Neutrophil (primary cell): ENCODE measurements around the gene VRK1.

Source experiments
- H3K27ac ChIP-seq: fragments of 200-600 bp; sonication (generic); 2 replicates; pipeline ENCODE4 v1.5.1; 2016; ENCODE audit warnings: mild to moderate bottlenecking, moderate library complexity
- H3K27me3 ChIP-seq: fragments of 200-600 bp; sonication (generic); 2 replicates; pipeline ENCODE4 v1.6.0; 2016; ENCODE audit warnings: mild to moderate bottlenecking
- H3K36me3 ChIP-seq: fragments of 200-600 bp; sonication (generic); 2 replicates; pipeline ENCODE4 v1.5.1; 2017
- H3K4me1 ChIP-seq, 2 experiments: fragments of 200-600 bp in 1 of 2; sonication (generic) in 1 of 2; 1 replicate in 1 of 2; 2 replicates in 1 of 2; pipeline versions ENCODE4 v1.5.1 to v1.6.1; 2013 to 2016; ENCODE audit warnings: low read depth in 1 of 2, low read length in 1 of 2, mild to moderate bottlenecking in 1 of 2, moderate library complexity in 1 of 2; ENCODE audit not compliant: control insufficient read depth in 1 of 2, insufficient read depth in 1 of 2
- H3K4me3 ChIP-seq, 2 experiments: fragments of 200-600 bp in 1 of 2; sonication (generic) in 1 of 2; 1 replicate in 1 of 2; 2 replicates in 1 of 2; pipeline ENCODE4 v1.5.1; 2013 to 2016; ENCODE audit warnings: low read depth in 1 of 2, low read length in 1 of 2, mild to moderate bottlenecking in 1 of 2, moderate library complexity in 1 of 2
- H3K9me3 ChIP-seq: fragments of 200-600 bp; sonication (generic); 2 replicates; pipeline ENCODE4 v1.5.1; 2016
- TF ChIP-seq, protein P1 (sequence below): fragments of 200-600 bp; sonication (generic); IDR thresholded peaks from 2 replicates; pipeline ENCODE4 v1.5.1; 2016; ENCODE audit warnings: antibody characterized with exemption

VRK1 gene

DNA sequence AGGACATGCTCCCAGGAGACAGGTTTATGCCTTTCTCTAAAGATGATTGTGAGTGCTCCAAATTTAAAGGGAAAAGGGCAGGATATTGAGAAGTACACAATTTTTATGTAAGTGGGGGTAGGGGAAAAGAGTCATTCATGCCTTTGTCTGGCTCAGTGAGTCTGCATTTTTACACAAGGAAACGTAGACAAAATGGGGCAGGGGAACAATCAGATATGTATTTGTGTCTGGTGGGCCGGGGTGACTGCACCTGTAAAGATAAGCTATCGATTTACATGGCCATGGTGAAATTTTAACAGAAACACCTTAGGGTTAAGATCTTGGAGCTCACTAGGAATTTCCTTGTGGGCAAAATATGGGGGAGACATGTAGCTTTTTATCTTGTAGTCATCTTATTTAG lies 123.6 kb downstream of the VRK1 start:
- H3K9me3 ChIP-seq, result no peaks in the 10 kb centered on the region
- TF ChIP-seq, protein P1, sequence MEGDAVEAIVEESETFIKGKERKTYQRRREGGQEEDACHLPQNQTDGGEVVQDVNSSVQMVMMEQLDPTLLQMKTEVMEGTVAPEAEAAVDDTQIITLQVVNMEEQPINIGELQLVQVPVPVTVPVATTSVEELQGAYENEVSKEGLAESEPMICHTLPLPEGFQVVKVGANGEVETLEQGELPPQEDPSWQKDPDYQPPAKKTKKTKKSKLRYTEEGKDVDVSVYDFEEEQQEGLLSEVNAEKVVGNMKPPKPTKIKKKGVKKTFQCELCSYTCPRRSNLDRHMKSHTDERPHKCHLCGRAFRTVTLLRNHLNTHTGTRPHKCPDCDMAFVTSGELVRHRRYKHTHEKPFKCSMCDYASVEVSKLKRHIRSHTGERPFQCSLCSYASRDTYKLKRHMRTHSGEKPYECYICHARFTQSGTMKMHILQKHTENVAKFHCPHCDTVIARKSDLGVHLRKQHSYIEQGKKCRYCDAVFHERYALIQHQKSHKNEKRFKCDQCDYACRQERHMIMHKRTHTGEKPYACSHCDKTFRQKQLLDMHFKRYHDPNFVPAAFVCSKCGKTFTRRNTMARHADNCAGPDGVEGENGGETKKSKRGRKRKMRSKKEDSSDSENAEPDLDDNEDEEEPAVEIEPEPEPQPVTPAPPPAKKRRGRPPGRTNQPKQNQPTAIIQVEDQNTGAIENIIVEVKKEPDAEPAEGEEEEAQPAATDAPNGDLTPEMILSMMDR, result no peak
- H3K4me3 ChIP-seq, result no peak overlapping the region
- H3K4me1 ChIP-seq, result peaks cover 19 to 23% of the 10 kb centered on the region in 2 experiments
- no peaks in the 10 kb centered on the region for H3K36me3 ChIP-seq
- H3K27me3 ChIP-seq, result no peaks in the 10 kb centered on the region
- peak overlapping the region; percentile 77 for H3K27ac ChIP-seq

DNA sequence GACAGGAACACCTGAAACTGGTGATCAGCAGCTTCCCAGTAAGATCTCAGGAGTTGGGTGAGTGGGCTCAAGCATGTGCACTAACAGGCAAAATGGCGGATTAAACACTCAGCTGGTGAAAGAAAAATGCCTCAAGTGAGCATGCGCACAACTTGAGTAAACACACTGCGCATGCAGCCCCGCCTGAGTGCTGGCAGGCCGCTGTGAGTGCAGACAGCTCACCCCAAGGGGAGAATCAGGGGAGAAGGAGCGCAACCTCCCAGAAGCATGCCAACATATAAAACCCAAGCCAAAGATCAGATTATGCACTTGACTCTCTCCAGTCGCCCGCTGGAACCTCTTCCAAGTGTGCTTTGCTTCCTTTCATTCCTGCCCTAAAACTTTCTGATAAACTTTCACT lies 125.8 kb downstream of the VRK1 start:
- Histone ChIP-seq H3K27ac (no peak overlapping the region), H3K9me3 (no peaks in the 10 kb centered on the region), H3K27me3 (no peaks in the 10 kb centered on the region), H3K4me3 (no peak overlapping the region), H3K4me1 (peaks cover 19 to 23% of the 10 kb centered on the region in 2 experiments), H3K36me3 (no peaks in the 10 kb centered on the region)
- TF ChIP-seq, protein P1, result no peak

DNA sequence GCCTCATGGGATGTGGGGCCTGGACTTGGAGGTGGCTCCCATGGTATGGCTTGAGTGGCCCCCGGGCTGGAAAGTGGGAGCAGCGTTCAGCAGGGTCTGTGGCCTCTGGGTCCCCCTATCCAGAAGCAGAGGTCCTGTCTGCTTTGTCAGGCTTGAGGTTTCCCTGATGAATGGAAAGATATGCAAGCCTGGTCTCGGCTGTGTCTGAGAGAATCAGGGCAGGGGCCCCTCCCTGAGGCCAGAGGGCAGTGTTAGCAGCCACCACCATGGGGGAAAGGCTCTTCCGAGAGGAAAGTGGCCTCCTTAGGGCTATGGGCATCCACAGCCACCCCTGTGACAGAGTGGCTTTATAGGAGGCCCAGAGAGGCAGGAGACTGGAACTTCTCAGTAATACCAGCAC lies 128.2 kb downstream of the VRK1 start:
- no peak overlapping the region for H3K4me3 ChIP-seq
- TF ChIP-seq, protein P1, result no peak
- no peaks in the 10 kb centered on the region for H3K27me3 ChIP-seq
- H3K36me3 ChIP-seq, result no peaks in the 10 kb centered on the region
- H3K9me3 ChIP-seq, result no peaks in the 10 kb centered on the region
- no peak overlapping the region for H3K27ac ChIP-seq
- H3K4me1 ChIP-seq, result peaks cover 9 to 11% of the 10 kb centered on the region in 2 experiments

DNA sequence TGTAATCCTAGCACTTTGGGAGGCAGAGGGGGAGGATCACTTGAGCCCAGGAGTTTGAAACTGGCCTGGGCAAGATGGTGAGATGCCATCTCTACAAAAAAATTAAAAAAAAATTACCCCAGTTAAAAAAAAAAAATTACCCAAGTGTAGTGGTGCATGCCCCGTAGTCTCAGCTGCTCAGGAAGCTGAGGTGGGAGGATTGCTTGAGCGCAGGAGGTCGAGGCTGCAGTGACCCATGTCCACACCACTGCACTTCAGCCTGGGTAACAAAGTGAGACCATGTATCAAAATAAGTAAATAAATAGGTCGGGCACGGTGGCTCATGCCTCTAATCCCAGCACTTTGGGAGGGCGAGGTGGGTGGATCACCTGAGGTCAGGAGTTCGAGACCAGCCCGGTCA lies 128.8 kb downstream of the VRK1 start:
- H3K4me3 ChIP-seq, result no peak overlapping the region
- TF ChIP-seq, protein P1, result no peak
- H3K36me3 ChIP-seq, result no peaks in the 10 kb centered on the region

DNA sequence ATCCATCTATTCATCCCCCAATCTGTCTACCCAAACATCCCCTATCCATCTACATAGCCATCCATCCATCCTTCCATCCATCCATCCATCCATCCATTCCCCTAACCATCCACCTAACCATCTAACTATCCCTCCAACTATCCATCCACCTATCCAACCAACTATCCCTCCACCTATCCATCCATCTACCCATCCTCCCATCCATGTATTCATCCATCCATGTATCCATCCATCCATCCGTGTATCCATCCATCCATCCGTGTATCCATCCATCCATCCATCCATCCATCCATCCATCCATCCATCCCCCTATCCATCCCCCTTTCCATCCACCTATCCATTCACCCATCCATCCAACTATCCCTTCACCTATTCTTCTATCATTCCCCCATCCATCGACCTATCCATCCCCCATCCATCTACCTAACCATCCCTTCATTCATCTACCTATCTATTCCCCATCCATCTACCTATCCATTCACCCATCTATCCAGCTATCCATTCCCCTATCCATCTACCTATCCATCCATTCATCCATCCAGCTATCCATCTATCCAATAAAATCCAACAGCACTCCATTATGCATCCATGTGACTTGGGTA lies 131.7 kb downstream of the VRK1 start:
- Histone ChIP-seq H3K4me1 (no peaks in the 10 kb centered on the region), H3K4me3 (no peak overlapping the region), H3K36me3 (no peaks in the 10 kb centered on the region), H3K9me3 (no peaks in the 10 kb centered on the region), H3K27me3 (no peaks in the 10 kb centered on the region), H3K27ac (no peak overlapping the region)
- TF ChIP-seq, protein P1, result no peak

More for the DNA sequence above, 128.8 kb downstream of the VRK1 start:
- Histone ChIP-seq H3K27ac (no peak overlapping the region), H3K9me3 (no peaks in the 10 kb centered on the region), H3K27me3 (no peaks in the 10 kb centered on the region), H3K4me1 (peaks cover 3 to 6% of the 10 kb centered on the region in 2 experiments)

DNA sequence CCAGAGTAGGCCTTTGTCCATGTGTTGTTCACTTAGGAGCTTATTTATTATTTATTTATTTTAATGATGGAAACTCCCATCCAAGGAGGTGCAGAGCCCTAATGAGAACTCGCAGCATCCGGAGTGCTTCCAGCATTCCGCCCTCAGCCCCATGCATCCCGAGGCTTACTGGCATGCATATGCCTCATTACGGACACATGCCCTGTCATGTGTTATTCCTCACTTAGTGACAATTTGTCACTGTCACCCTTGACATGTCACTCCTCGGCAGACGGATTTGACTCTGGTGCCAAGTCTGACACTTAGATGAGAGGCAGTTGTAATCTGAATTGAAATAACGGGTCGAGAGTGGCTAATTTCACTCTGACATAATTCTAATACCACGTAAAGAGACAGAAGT lies 132.8 kb downstream of the VRK1 start:
- no peaks in the 10 kb centered on the region for H3K4me1 ChIP-seq
- no peaks in the 10 kb centered on the region for H3K27me3 ChIP-seq
- H3K27ac ChIP-seq, result no peak overlapping the region
- H3K4me3 ChIP-seq, result no peak overlapping the region
- H3K36me3 ChIP-seq, result no peaks in the 10 kb centered on the region
- no peaks in the 10 kb centered on the region for H3K9me3 ChIP-seq
- TF ChIP-seq, protein P1, result no peak
